H1 (cell line): ENCODE results near the gene ABI1. TPM values are rescaled to one million over a fixed set of nuclear protein-coding genes. Genes with fewer than 3 reads are reported as not detected.

Experiments used
- CTCF ChIA-PET: fragments of 300-600 bp; sonication (Branson Sonifier 250); formaldehyde crosslinking; loops from one replicate; lab custom pipeline; 2021; ENCODE audit not compliant: partially characterized antibody; lab: Charles Lee
- POLR2A ChIA-PET: fragments of 300-600 bp; sonication (Branson Sonifier 250); formaldehyde crosslinking; loops from one replicate; lab custom pipeline; 2021; ENCODE audit warnings: inconsistent platforms; ENCODE audit not compliant: partially characterized antibody; lab: Charles Lee
- DNase-seq, 2 experiments: peaks; one replicate each; pipeline versions ENCODE4 v3.0.0 to v3.0.0-alpha.2; 2010 to 2022; ENCODE audit warnings: low spot score in 2 of 2, low read depth in 1 of 2, mixed read lengths in 1 of 2
- FAIRE-seq: peaks from 2 replicates; lab custom pipeline; 2011; peaks lifted over from hg19 to GRCh38; lab: Jason Lieb, UNC
- H2AFZ ChIP-seq: 2 replicates; pipeline ENCODE4 v1.8.1; 2012; ENCODE audit warnings: low read length, inconsistent platforms
- H2AK5ac ChIP-seq: 2 replicates; pipeline ENCODE4 v1.6.1; 2013; ENCODE audit warnings: low read depth, low read length
- H2BK120ac ChIP-seq: replicated peaks from 2 replicates; pipeline ENCODE3; 2013; ENCODE audit warnings: low read depth, low read length, inconsistent platforms
- H2BK12ac ChIP-seq: 2 replicates; pipeline ENCODE4 v1.6.1; 2013; ENCODE audit warnings: low read depth, low read length
- H2BK15ac ChIP-seq: 2 replicates; pipeline ENCODE4 v1.6.1; 2013; ENCODE audit warnings: low read length
- H2BK20ac ChIP-seq: 2 replicates; pipeline ENCODE4 v1.6.1; 2013; ENCODE audit warnings: low read length
- H2BK5ac ChIP-seq: 2 replicates; pipeline ENCODE4 v1.6.1; 2013; ENCODE audit warnings: low read depth, low read length
- H3K14ac ChIP-seq: 2 replicates; pipeline ENCODE4 v1.6.1; 2013; ENCODE audit warnings: inconsistent platforms; ENCODE audit not compliant: insufficient read length
- H3K18ac ChIP-seq: 2 replicates; pipeline ENCODE4 v1.6.1; 2013; ENCODE audit warnings: low read length; ENCODE audit errors: extremely low read depth
- H3K23ac ChIP-seq: 2 replicates; pipeline ENCODE4 v1.6.1; 2013; ENCODE audit warnings: inconsistent platforms; ENCODE audit not compliant: insufficient read length
- H3K23me2 ChIP-seq: 2 replicates; pipeline ENCODE4 v1.6.1; 2013; ENCODE audit warnings: low read depth, low read length
- H3K27ac ChIP-seq: 2 replicates; pipeline ENCODE4 v1.6.1; 2011; ENCODE audit warnings: low read depth, low read length, inconsistent platforms
- H3K27me3 ChIP-seq, 4 experiments: replicated peaks in 1 of 4; 1 replicate in 1 of 4; 2 replicates in 3 of 4; pipeline versions ENCODE4 v1.6.1 to v1.8.1; 2011 to 2013; ENCODE audit warnings: low read length in 3 of 4, mild to moderate bottlenecking in 3 of 4, inconsistent platforms in 2 of 4, mixed read lengths in 2 of 4, moderate library complexity in 1 of 4; ENCODE audit not compliant: control insufficient read depth in 3 of 4, insufficient read depth in 3 of 4; ENCODE audit errors: extremely low read depth in 1 of 4
- H3K36me3 ChIP-seq, 4 experiments: 2 replicates each; pipeline versions ENCODE4 v1.6.1 to v1.8.1; 2011 to 2013; ENCODE audit warnings: mild to moderate bottlenecking in 4 of 4, low read length in 3 of 4, moderate library complexity in 2 of 4, control low read depth in 1 of 4, inconsistent platforms in 1 of 4; ENCODE audit not compliant: insufficient read depth in 4 of 4, control insufficient read depth in 2 of 4
- H3K4ac ChIP-seq: replicated peaks from 2 replicates; pipeline ENCODE3; 2013; ENCODE audit warnings: low read length, low read depth, mixed read lengths, inconsistent platforms; ENCODE audit not compliant: insufficient read length
- H3K4me1 ChIP-seq, 4 experiments: replicated peaks in 1 of 4; 1 replicate in 1 of 4; 2 replicates in 3 of 4; pipeline versions ENCODE4 v1.6.1 to v1.8.1; 2011 to 2013; ENCODE audit warnings: low read length in 3 of 4, inconsistent platforms in 2 of 4, mixed read lengths in 1 of 4; ENCODE audit not compliant: insufficient read depth in 4 of 4, control insufficient read depth in 3 of 4
- H3K4me2 ChIP-seq, 2 experiments: 2 replicates each; pipeline versions ENCODE4 v1.6.1 to v1.8.1; 2011 to 2013; ENCODE audit warnings: low read depth in 2 of 2, low read length in 2 of 2, control low read depth in 1 of 2, inconsistent platforms in 1 of 2, mild to moderate bottlenecking in 1 of 2; ENCODE audit not compliant: insufficient read depth in 1 of 2
- H3K4me3 ChIP-seq, 4 experiments: fragments of 200-600, 300-600 bp in 1 of 4; sonication (generic), shearing (Covaris generic), sonication (Bioruptor Twin) in 1 of 4; 2 replicates each; pipeline versions ENCODE4 v1.5.1 to v1.8.1; 2011 to 2016; ENCODE audit warnings: low read length in 4 of 4, low read depth in 3 of 4, control low read depth in 2 of 4, inconsistent platforms in 2 of 4, mild to moderate bottlenecking in 2 of 4, mixed read lengths in 1 of 4, moderate library complexity in 1 of 4; ENCODE audit not compliant: insufficient read depth in 2 of 4; ENCODE audit errors: extremely low read depth in 1 of 4
- H3K56ac ChIP-seq: replicated peaks from 2 replicates; pipeline ENCODE3; 2013; ENCODE audit warnings: low read depth, mild to moderate bottlenecking, mixed read lengths, low read length, inconsistent platforms; ENCODE audit not compliant: insufficient read length
- H3K79me1 ChIP-seq: 2 replicates; pipeline ENCODE4 v1.6.1; 2013; ENCODE audit warnings: low read depth, low read length, control low read depth
- H3K79me2 ChIP-seq, 2 experiments: 2 replicates each; pipeline versions ENCODE4 v1.6.1 to v1.8.1; 2012 to 2013; ENCODE audit warnings: low read length in 2 of 2, mild to moderate bottlenecking in 2 of 2, inconsistent platforms in 1 of 2; ENCODE audit not compliant: insufficient read depth in 2 of 2, control insufficient read depth in 1 of 2
- H3K9ac ChIP-seq, 4 experiments: replicated peaks in 1 of 4; 1 replicate in 1 of 4; 2 replicates in 3 of 4; pipeline versions ENCODE4 v1.6.1 to v1.8.1; 2011 to 2013; ENCODE audit warnings: low read depth in 3 of 4, low read length in 3 of 4, control low read depth in 2 of 4, mild to moderate bottlenecking in 2 of 4, moderate library complexity in 2 of 4, inconsistent platforms in 1 of 4; ENCODE audit errors: extremely low read depth in 1 of 4
- H3K9me3 ChIP-seq, 2 experiments: 2 replicates each; pipeline versions ENCODE4 v1.6.1 to v1.8.1; 2012 to 2013; ENCODE audit warnings: mild to moderate bottlenecking in 2 of 2, moderate library complexity in 2 of 2, control low read depth in 1 of 2, inconsistent platforms in 1 of 2, low read depth in 1 of 2, low read length in 1 of 2, mixed read lengths in 1 of 2; ENCODE audit not compliant: insufficient read depth in 2 of 2
- H4K20me1 ChIP-seq, 2 experiments: replicated peaks in 1 of 2; 2 replicates each; pipeline versions ENCODE3 to v1.8.1; 2011 to 2013; ENCODE audit warnings: inconsistent platforms in 2 of 2, low read length in 2 of 2, mild to moderate bottlenecking in 1 of 2; ENCODE audit not compliant: insufficient read depth in 2 of 2, control insufficient read depth in 1 of 2
- H4K5ac ChIP-seq: 2 replicates; pipeline ENCODE4 v1.6.1; 2013; ENCODE audit warnings: low read length, low read depth, mixed read lengths, inconsistent platforms; ENCODE audit not compliant: insufficient read length
- H4K8ac ChIP-seq: 2 replicates; pipeline ENCODE4 v1.8.0; 2013; ENCODE audit warnings: mild to moderate bottlenecking, moderate library complexity, low read length, inconsistent platforms; ENCODE audit not compliant: insufficient read depth; ENCODE audit errors: extremely low read depth
- H4K91ac ChIP-seq: replicated peaks from 2 replicates; pipeline ENCODE3; 2013; ENCODE audit warnings: low read length, mixed read lengths, inconsistent platforms; ENCODE audit not compliant: insufficient read length
- BRCA1 ChIP-seq: IDR thresholded peaks from 2 replicates; pipeline ENCODE4 v1.6.1; 2012; ENCODE audit warnings: low read depth, low read length, improper control_type of control experiment
- CHD2 ChIP-seq: IDR thresholded peaks from 2 replicates; pipeline ENCODE4 v1.6.1; 2012; ENCODE audit warnings: low read length, improper control_type of control experiment
- MAX ChIP-seq: IDR thresholded peaks from 2 replicates; pipeline ENCODE4 v1.6.1; 2012; ENCODE audit warnings: inconsistent platforms
- NRF1 ChIP-seq: IDR thresholded peaks from 2 replicates; pipeline ENCODE4 v1.6.1; 2011; ENCODE audit warnings: mild to moderate bottlenecking, low read depth, low read length, improper control_type of control experiment
- SAP30 ChIP-seq: fragments of 300-600 bp; sonication (generic); IDR thresholded peaks from 2 replicates; pipeline ENCODE4 v1.7.1; 2012; ENCODE audit warnings: low read length, moderate library complexity, mild to moderate bottlenecking, inconsistent platforms; ENCODE audit not compliant: insufficient read depth, insufficient replicate concordance
- SRF ChIP-seq: IDR thresholded peaks from 2 replicates; pipeline ENCODE4 v1.6.1; 2011; ENCODE audit warnings: mild to moderate bottlenecking, low read depth, low read length, moderate library complexity
- TCF12 ChIP-seq: IDR thresholded peaks from 2 replicates; pipeline ENCODE4 v1.6.1; 2011; ENCODE audit warnings: low read depth, mild to moderate bottlenecking, low read length
- WGBS, 2 experiments: shearing (Covaris generic) in 1 of 2; methylation state at CpG; one replicate each; pipeline versions ENCODE4 v1.1.6 to v1.1.7; 2013 to 2015; ENCODE audit warnings: low lambda C conversion rate in 2 of 2, mixed read lengths in 2 of 2, inconsistent platforms in 1 of 2, low coverage in 1 of 2, missing lambda C conversion rate in 1 of 2; ENCODE audit not compliant: insufficient replicate concordance in 2 of 2, insufficient coverage in 1 of 2, insufficient read length in 1 of 2; ENCODE audit errors: extremely low coverage in 1 of 2, missing lambda C conversion rate in 1 of 2; 5-methylcytosine and 5-hydroxymethylcytosine counted together
- polyA plus RNA-seq, 7 experiments: library from polyadenylated mRNA; depleted of rRNA in 3 of 7; stranded (reverse) in 5 of 7; unstranded in 2 of 7; fragments of >200 nt in 5 of 7; fragments of 200-250 nt in 2 of 7; gene quantifications; 1 replicate in 5 of 7; 2 replicates in 1 of 7; 4 replicates in 1 of 7; pipeline versions ENCODE4 v1.2.1 to v1.2.3, GENCODE V29; 2011 to 2013; ENCODE audit warnings: missing spikeins in 2 of 7, mixed read lengths in 2 of 7
- total RNA-seq: library from RNA; stranded (reverse); fragmentation: NEBNext Ultra II Directional; extraction: Animal tissue kit (Norgen Biotek cat#: 25700); gene quantifications from 2 replicates; pipeline ENCODE4 v1.2.1, GENCODE V29; 2021

ABI1 gene
- total and polyA plus RNA-seq, 2 of the 8 experiments (the other 6 are each of a cell fraction or from before 2014, with no cell fraction given): 35.4 to 37.0 TPM

- peaks cover 0 to 3% of the 10 kb centered on the region in 2 experiments for H4K20me1 ChIP-seq
- WGBS, 2 experiments: 82% methylated on average over 4 of the region's 4 CpGs; no CpG with 5 or more reads in 1 of the 2 experiments
- TF ChIP-seq MAX (no peak), SRF (no peak), SAP30 (no peak), TCF12 (no peak), CHD2 (no peak), BRCA1 (no peak), NRF1 (no peak)
- H4K91ac ChIP-seq: no peak overlapping the region
- H3K27ac ChIP-seq: no peak overlapping the region; the same call in 1 of the 2 replicates
- H2BK5ac ChIP-seq: no peak overlapping the region
- H2BK15ac ChIP-seq: no peak overlapping the region
- peaks cover 0 to 7% (median under 1%) of the 10 kb centered on the region in 4 experiments; a peak in 2 of 7 replicates for H3K4me1 ChIP-seq
- H3K4me2 ChIP-seq: no peak overlapping the region
- no peak overlapping the region for H3K4ac ChIP-seq
- no peaks in the 10 kb centered on the region; a peak in 1 of 8 replicates for H3K36me3 ChIP-seq
- H3K18ac ChIP-seq: no peak overlapping the region
- H4K8ac ChIP-seq: no peak overlapping the region
- H3K14ac ChIP-seq: no peak overlapping the region
- H3K9ac ChIP-seq: no peak overlapping the region
- H3K4me3 ChIP-seq: no peak overlapping the region
- no peaks in the 10 kb centered on the region; the same call in 1 of the 2 replicates for H3K79me1 ChIP-seq
- no peak overlapping the region for H2AFZ ChIP-seq
- no peak overlapping the region for H3K56ac ChIP-seq
- no peak overlapping the region for H4K5ac ChIP-seq
- no peak overlapping the region; the same call in 1 of the 2 replicates for H2BK12ac ChIP-seq
- H3K23ac ChIP-seq: no peak overlapping the region
- H3K79me2 ChIP-seq: peaks cover 9 to 69% of the 10 kb centered on the region in 2 experiments
- no peaks in the 10 kb centered on the region for H3K27me3 ChIP-seq
- H2BK20ac ChIP-seq: no peak overlapping the region
- CTCF ChIA-PET: interaction anchor here (1.2 to 2.2 kb wide), 5 partner anchors 9 to 101 kb away, joined by 3 to 8 read pairs (median 6); no protein-coding TSS in a partner anchor
- FAIRE-seq: no peak
- POLR2A ChIA-PET: interaction anchor here (1.9 kb wide), 1 partner anchor 12 kb away, joined by 6 read pairs; no protein-coding TSS in a partner anchor
- DNase-seq: peak in 1 of 2 experiments; percentile 33
- no peak overlapping the region for H2AK5ac ChIP-seq
- no peaks in the 10 kb centered on the region for H3K9me3 ChIP-seq
- H2BK120ac ChIP-seq: no peak overlapping the region
- no peaks in the 10 kb centered on the region for H3K23me2 ChIP-seq
These were observed 79.8 kb downstream of the ABI1 start for GRCh38 chr10:26780793-26781601.
